Kidney (tissue), 14 donors: Measurements from ENCODE around the gene PALD1. TPM values are rescaled to one million over a fixed set of nuclear protein-coding genes. Genes with fewer than 3 reads are reported as not detected.

Experiments
- DNase-seq, 5 donors: peaks; one replicate each; pipeline ENCODE4 v3.0.0-alpha.2; 2013 to 2020
- FAIRE-seq: peaks from 2 replicates; lab custom pipeline; 2012; peaks lifted over from hg19 to GRCh38; lab: Jason Lieb, UNC
- H3K27ac ChIP-seq, 2 donors: one replicate each; pipeline ENCODE4 v1.7.0; 2013; ENCODE audit warnings: low read depth in 2 of 2, low read length in 2 of 2, inconsistent platforms in 1 of 2
- H3K27me3 ChIP-seq: one replicate; pipeline ENCODE4 v1.7.1; 2013; ENCODE audit warnings: low read length, inconsistent platforms; ENCODE audit not compliant: control insufficient read depth, insufficient read depth
- H3K36me3 ChIP-seq, 3 donors: one replicate each; pipeline versions ENCODE4 v1.7.0 to v1.7.1; 2013; ENCODE audit warnings: low read length in 3 of 3, control low read depth in 1 of 3, inconsistent platforms in 1 of 3; ENCODE audit not compliant: insufficient read depth in 3 of 3, control insufficient read depth in 2 of 3
- H3K4me1 ChIP-seq, 3 donors: one replicate each; pipeline versions ENCODE4 v1.7.0 to v1.7.1; 2013; ENCODE audit warnings: low read length in 3 of 3, inconsistent platforms in 1 of 3, low read depth in 1 of 3; ENCODE audit not compliant: control insufficient read depth in 2 of 3, insufficient read depth in 2 of 3
- H3K4me3 ChIP-seq, 3 donors: one replicate each; pipeline versions ENCODE4 v1.7.0 to v1.8.1; 2013; ENCODE audit warnings: low read length in 3 of 3, control low read depth in 1 of 3, inconsistent platforms in 1 of 3
- H3K9ac ChIP-seq, 3 donors: one replicate each; pipeline versions ENCODE4 v1.7.0 to v1.7.1; 2013; ENCODE audit warnings: low read length in 3 of 3, control low read depth in 1 of 3, inconsistent platforms in 1 of 3
- H3K9me3 ChIP-seq, 3 donors: one replicate each; pipeline versions ENCODE4 v1.7.0 to v1.7.1; 2013; ENCODE audit warnings: low read length in 3 of 3, control low read depth in 1 of 3, inconsistent platforms in 1 of 3; ENCODE audit not compliant: control insufficient read depth in 2 of 3, insufficient read depth in 1 of 3
- CTCF ChIP-seq: IDR thresholded peaks from 3 replicates; pipeline ENCODE4 v1.5.1; 2012; ENCODE audit warnings: mild to moderate bottlenecking, moderate library complexity, borderline replicate concordance; ENCODE audit not compliant: insufficient read depth; ENCODE audit errors: extremely low read depth
- intact Hi-C: fragments of 100-400 bp; cut with DNase I; formaldehyde crosslinking; loops from one replicate; pipeline ENCODE4 v1.11.1; 2022
- polyA plus RNA-seq: library from polyadenylated mRNA; stranded (reverse); fragments of 350-450 nt; fragmentation: Illumina TruSeq; extraction: RNeasy Lipid Tissue Mini Kit (QIAGEN cat#74804); gene quantifications from one replicate; pipeline ENCODE4 v1.2.3, GENCODE V29; 2014; ENCODE audit warnings: low read depth, low replicate concordance; ENCODE audit not compliant: insufficient read depth
- total RNA-seq: library from RNA; stranded (reverse); fragmentation: NEBNext Ultra II Directional; extraction: Animal tissue kit (Norgen Biotek cat#: 25700); gene quantifications from one replicate; pipeline ENCODE4 v1.2.1, GENCODE V29; 2021
- donor health status: control.
- donor health status: control.
- donor health status: control.
- donor health status: control.
- donor health status: control.
- donor health status: DM: yes; HTN: yes; CAD: no.
- donor health status: Normal renal cell carcinoma (clear cell type).

PALD1 gene
- total and polyA plus RNA-seq, 2 donors from 2014 or later = 3.0 to 14.4 TPM

- intact Hi-C loops = no loop called here
- no peaks in the 10 kb centered on the region for H3K9me3 ChIP-seq
- no peak overlapping the region for H3K4me3 ChIP-seq
- H3K4me1 ChIP-seq = peaks cover 0 to 4% (median 0%) of the 10 kb centered on the region in 3 donors
- no peak for FAIRE-seq
- no peak overlapping the region for H3K9ac ChIP-seq
- DNase-seq = no peak
- no peak overlapping the region for H3K27ac ChIP-seq
- no peaks in the 10 kb centered on the region for H3K36me3 ChIP-seq
- H3K27me3 ChIP-seq = no peaks in the 10 kb centered on the region
- TF ChIP-seq CTCF = no peak
These were observed 9.3 kb downstream of the PALD1 start for GRCh38 chr10:70487824-70488223.

GRCh38 chr10:70490142-70490541, 11.6 kb downstream of the PALD1 start:
- Histone ChIP-seq H3K4me1 (peaks cover 0 to 13% (median 0%) of the 10 kb centered on the region in 3 donors), H3K9me3 (no peaks in the 10 kb centered on the region), H3K27ac (no peak overlapping the region), H3K27me3 (no peaks in the 10 kb centered on the region), H3K36me3 (no peaks in the 10 kb centered on the region), H3K4me3 (no peak overlapping the region), H3K9ac (no peak overlapping the region)
- no peak for DNase-seq
- no peak for FAIRE-seq
- no peak for TF ChIP-seq CTCF
- intact Hi-C loops = no loop called here

- no peak overlapping the region for H3K9ac ChIP-seq
- H3K9me3 ChIP-seq = no peaks in the 10 kb centered on the region
These were observed 13.0 kb downstream of the PALD1 start for GRCh38 chr10:70491614-70492013.

More at GRCh38 chr10:70491614-70492013, 13.0 kb downstream of the PALD1 start:
- DNase-seq = no peak
- no peak for FAIRE-seq
- intact Hi-C loops = no loop called here
- Histone ChIP-seq H3K4me1 (peaks cover 0 to 13% (median 0%) of the 10 kb centered on the region in 3 donors), H3K4me3 (no peak overlapping the region), H3K27ac (no peak overlapping the region), H3K27me3 (no peaks in the 10 kb centered on the region), H3K36me3 (no peaks in the 10 kb centered on the region)
- TF ChIP-seq CTCF = no peak
